DND-41 (cell line): ENCODE data around the gene ACSF3.

Experiments used
- ATAC-seq: fragments of 200-7000 bp; cut with Tn5 transposase; 3 replicates; pipeline ENCODE4 v1.9.1; 2021; ENCODE audit warnings: low read depth; ENCODE audit not compliant: insufficient read depth
- DNase-seq: peaks from one replicate; pipeline ENCODE4 v3.0.0-alpha.2; 2020
- H2AFZ ChIP-seq: 2 replicates; pipeline ENCODE4 v1.6.0; 2012; ENCODE audit warnings: low read depth, low read length
- H3K27ac ChIP-seq: 2 replicates; pipeline ENCODE4 v1.5.1; 2012; ENCODE audit warnings: low read length, inconsistent platforms
- H3K27me3 ChIP-seq: fragments of 200-600 bp; sonication (generic); 2 replicates; pipeline ENCODE4 v1.6.0; 2012; ENCODE audit warnings: low read length, mild to moderate bottlenecking, inconsistent platforms; ENCODE audit not compliant: insufficient read depth, poor library complexity
- H3K36me3 ChIP-seq: 2 replicates; pipeline ENCODE4 v1.5.1; 2012; ENCODE audit warnings: low read length, inconsistent platforms; ENCODE audit not compliant: insufficient read depth
- H3K4me1 ChIP-seq: 2 replicates; pipeline ENCODE4 v1.5.1; 2012; ENCODE audit warnings: mild to moderate bottlenecking, low read length; ENCODE audit not compliant: insufficient read depth
- H3K4me2 ChIP-seq: 2 replicates; pipeline ENCODE4 v1.6.0; 2012; ENCODE audit warnings: mild to moderate bottlenecking, moderate library complexity, low read length, inconsistent platforms; ENCODE audit not compliant: insufficient read depth
- H3K4me3 ChIP-seq, 2 experiments: fragments of 200-600 bp in 1 of 2; shearing (Covaris generic) in 1 of 2; 2 replicates each; pipeline ENCODE4 v1.5.1; 2012 to 2016; ENCODE audit warnings: inconsistent platforms in 2 of 2, low read length in 2 of 2, mild to moderate bottlenecking in 2 of 2, low read depth in 1 of 2, moderate library complexity in 1 of 2
- H3K79me2 ChIP-seq: 2 replicates; pipeline ENCODE4 v1.6.0; 2012; ENCODE audit warnings: low read length, inconsistent platforms; ENCODE audit not compliant: insufficient read depth
- H3K9ac ChIP-seq: 2 replicates; pipeline ENCODE4 v1.6.0; 2012; ENCODE audit warnings: low read depth, mild to moderate bottlenecking, inconsistent platforms, low read length, moderate library complexity
- H3K9me3 ChIP-seq: 2 replicates; pipeline ENCODE4 v1.5.1; 2012; ENCODE audit warnings: low read length, moderate library complexity, mild to moderate bottlenecking, inconsistent platforms; ENCODE audit not compliant: insufficient read depth, severe bottlenecking
- H4K20me1 ChIP-seq: 2 replicates; pipeline ENCODE4 v1.6.0; 2012; ENCODE audit warnings: low read length; ENCODE audit not compliant: insufficient read depth
- CTCF ChIP-seq: IDR thresholded peaks from 2 replicates; pipeline ENCODE4 v1.5.1; 2012; ENCODE audit warnings: borderline replicate concordance, low read length, moderate library complexity, mild to moderate bottlenecking; ENCODE audit not compliant: poor library complexity, severe bottlenecking; ENCODE audit errors: extremely low read depth
- EZH2 ChIP-seq: IDR thresholded peaks from 3 replicates; pipeline ENCODE4 v1.6.1; 2012; ENCODE audit warnings: borderline replicate concordance, low read depth, mild to moderate bottlenecking, moderate library complexity, low read length, inconsistent platforms; ENCODE audit not compliant: severe bottlenecking

The ACSF3 gene

GRCh38 chr16:89159066-89159849 lies 65.6 kb downstream of the ACSF3 start:
- H3K27ac ChIP-seq = no peak overlapping the region
- no peak for ATAC-seq
- TF ChIP-seq CTCF (no peak), EZH2 (no peak)
- H3K9ac ChIP-seq = no peak overlapping the region
- no peak overlapping the region for H3K4me2 ChIP-seq
- no peak for DNase-seq
- no peaks in the 10 kb centered on the region for H3K4me1 ChIP-seq
- H3K4me3 ChIP-seq = no peak overlapping the region
- no peak overlapping the region for H2AFZ ChIP-seq
- no peaks in the 10 kb centered on the region for H3K27me3 ChIP-seq
- H3K79me2 ChIP-seq = no peaks in the 10 kb centered on the region
- no peaks in the 10 kb centered on the region for H4K20me1 ChIP-seq
- no peaks in the 10 kb centered on the region for H3K36me3 ChIP-seq
- H3K9me3 ChIP-seq = peaks cover 11% of the 10 kb centered on the region

GRCh38 chr16:89159850-89160354 lies 66.2 kb downstream of the ACSF3 start:
- H3K27me3 ChIP-seq = no peaks in the 10 kb centered on the region
- no peaks in the 10 kb centered on the region for H3K79me2 ChIP-seq
- H3K4me1 ChIP-seq = no peaks in the 10 kb centered on the region
- no peak for TF ChIP-seq EZH2
- TF ChIP-seq CTCF = no peak
- ATAC-seq = no peak
- no peak overlapping the region for H3K27ac ChIP-seq
- H2AFZ ChIP-seq = no peak overlapping the region
- no peak overlapping the region for H3K4me2 ChIP-seq
- peaks cover 11% of the 10 kb centered on the region for H3K9me3 ChIP-seq
- H3K9ac ChIP-seq = no peak overlapping the region
- no peak overlapping the region for H3K4me3 ChIP-seq
- DNase-seq = no peak
- H3K36me3 ChIP-seq = no peaks in the 10 kb centered on the region
- no peaks in the 10 kb centered on the region for H4K20me1 ChIP-seq

GRCh38 chr16:89160977-89161701 lies 67.5 kb downstream of the ACSF3 start:
- Histone ChIP-seq H3K27me3 (no peaks in the 10 kb centered on the region), H3K9me3 (peaks cover 11% of the 10 kb centered on the region), H3K9ac (no peak overlapping the region), H3K27ac (no peak overlapping the region), H3K4me2 (no peak overlapping the region), H4K20me1 (no peaks in the 10 kb centered on the region), H3K36me3 (no peaks in the 10 kb centered on the region), H3K79me2 (no peaks in the 10 kb centered on the region), H3K4me3 (no peak overlapping the region), H3K4me1 (no peaks in the 10 kb centered on the region), H2AFZ (no peak overlapping the region)
- ATAC-seq = no peak
- TF ChIP-seq CTCF (no peak), EZH2 (no peak)
- no peak for DNase-seq
